HL-60 (cell line): ENCODE measurements around the gene RTL10.

Experiments used
- DNase-seq, 2 experiments: peaks; one replicate each; pipeline ENCODE4 v3.0.0-alpha.2; 2010 to 2020; ENCODE audit warnings: low read depth in 1 of 2, low spot score in 1 of 2
- H3K27ac ChIP-seq: fragments of 250-450 bp; sonication (Bioruptor Pico); replicated peaks from 2 replicates; pipeline ENCODE4 v1.5.1; 2020; ENCODE audit warnings: mild to moderate bottlenecking, moderate library complexity
- H3K27me3 ChIP-seq: fragments of 250-450 bp; sonication (Bioruptor Pico); 2 replicates; pipeline ENCODE4 v1.5.1; 2021; ENCODE audit warnings: mild to moderate bottlenecking, moderate library complexity; ENCODE audit not compliant: insufficient read depth, poor library complexity, severe bottlenecking
- H3K4me3 ChIP-seq: replicated peaks from 2 replicates; pipeline ENCODE4 v1.5.1; 2011; ENCODE audit warnings: mild to moderate bottlenecking, control low read depth, low read length; ENCODE audit not compliant: insufficient read depth
- CTCF ChIP-seq: IDR thresholded peaks from one replicate; pipeline ENCODE4 v1.5.1; 2011; ENCODE audit warnings: low read length, control low read depth, inconsistent platforms; ENCODE audit not compliant: insufficient read depth
- GABPA ChIP-seq: IDR thresholded peaks from 2 replicates; pipeline ENCODE4 v1.6.1; 2012; ENCODE audit warnings: low read depth
- POLR2AphosphoS5 ChIP-seq: IDR thresholded peaks from 2 replicates; pipeline ENCODE4 v1.6.1; 2012; ENCODE audit warnings: low read depth
- SPI1 ChIP-seq: IDR thresholded peaks from 2 replicates; pipeline ENCODE4 v1.6.1; 2012; ENCODE audit warnings: low read depth, mild to moderate bottlenecking, borderline replicate concordance
- TF ChIP-seq, protein P1 (sequence below): IDR thresholded peaks from 2 replicates; pipeline ENCODE4 v1.6.1; 2012; ENCODE audit warnings: low read depth; ENCODE audit not compliant: insufficient replicate concordance

The RTL10 gene

GRCh38 chr22:19903031-19903430 lies 48.4 kb upstream of the RTL10 start:
- Histone ChIP-seq H3K27me3 (no peaks in the 10 kb centered on the region), H3K27ac (no peak overlapping the region), H3K4me3 (no peak overlapping the region)
- TF ChIP-seq, protein P1, sequence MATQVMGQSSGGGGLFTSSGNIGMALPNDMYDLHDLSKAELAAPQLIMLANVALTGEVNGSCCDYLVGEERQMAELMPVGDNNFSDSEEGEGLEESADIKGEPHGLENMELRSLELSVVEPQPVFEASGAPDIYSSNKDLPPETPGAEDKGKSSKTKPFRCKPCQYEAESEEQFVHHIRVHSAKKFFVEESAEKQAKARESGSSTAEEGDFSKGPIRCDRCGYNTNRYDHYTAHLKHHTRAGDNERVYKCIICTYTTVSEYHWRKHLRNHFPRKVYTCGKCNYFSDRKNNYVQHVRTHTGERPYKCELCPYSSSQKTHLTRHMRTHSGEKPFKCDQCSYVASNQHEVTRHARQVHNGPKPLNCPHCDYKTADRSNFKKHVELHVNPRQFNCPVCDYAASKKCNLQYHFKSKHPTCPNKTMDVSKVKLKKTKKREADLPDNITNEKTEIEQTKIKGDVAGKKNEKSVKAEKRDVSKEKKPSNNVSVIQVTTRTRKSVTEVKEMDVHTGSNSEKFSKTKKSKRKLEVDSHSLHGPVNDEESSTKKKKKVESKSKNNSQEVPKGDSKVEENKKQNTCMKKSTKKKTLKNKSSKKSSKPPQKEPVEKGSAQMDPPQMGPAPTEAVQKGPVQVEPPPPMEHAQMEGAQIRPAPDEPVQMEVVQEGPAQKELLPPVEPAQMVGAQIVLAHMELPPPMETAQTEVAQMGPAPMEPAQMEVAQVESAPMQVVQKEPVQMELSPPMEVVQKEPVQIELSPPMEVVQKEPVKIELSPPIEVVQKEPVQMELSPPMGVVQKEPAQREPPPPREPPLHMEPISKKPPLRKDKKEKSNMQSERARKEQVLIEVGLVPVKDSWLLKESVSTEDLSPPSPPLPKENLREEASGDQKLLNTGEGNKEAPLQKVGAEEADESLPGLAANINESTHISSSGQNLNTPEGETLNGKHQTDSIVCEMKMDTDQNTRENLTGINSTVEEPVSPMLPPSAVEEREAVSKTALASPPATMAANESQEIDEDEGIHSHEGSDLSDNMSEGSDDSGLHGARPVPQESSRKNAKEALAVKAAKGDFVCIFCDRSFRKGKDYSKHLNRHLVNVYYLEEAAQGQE = no peak
- DNase-seq = no peak

GRCh38 chr22:19902245-19902715 lies 47.6 kb upstream of the RTL10 start:
- Histone ChIP-seq H3K27ac (no peak overlapping the region), H3K27me3 (no peaks in the 10 kb centered on the region), H3K4me3 (no peak overlapping the region)
- no peak for TF ChIP-seq CTCF
- no peak for TF ChIP-seq POLR2AphosphoS5
- TF ChIP-seq GABPA = no peak
- TF ChIP-seq SPI1 = no peak
- TF ChIP-seq, protein P1 = no peak
- no peak for DNase-seq

DNA sequence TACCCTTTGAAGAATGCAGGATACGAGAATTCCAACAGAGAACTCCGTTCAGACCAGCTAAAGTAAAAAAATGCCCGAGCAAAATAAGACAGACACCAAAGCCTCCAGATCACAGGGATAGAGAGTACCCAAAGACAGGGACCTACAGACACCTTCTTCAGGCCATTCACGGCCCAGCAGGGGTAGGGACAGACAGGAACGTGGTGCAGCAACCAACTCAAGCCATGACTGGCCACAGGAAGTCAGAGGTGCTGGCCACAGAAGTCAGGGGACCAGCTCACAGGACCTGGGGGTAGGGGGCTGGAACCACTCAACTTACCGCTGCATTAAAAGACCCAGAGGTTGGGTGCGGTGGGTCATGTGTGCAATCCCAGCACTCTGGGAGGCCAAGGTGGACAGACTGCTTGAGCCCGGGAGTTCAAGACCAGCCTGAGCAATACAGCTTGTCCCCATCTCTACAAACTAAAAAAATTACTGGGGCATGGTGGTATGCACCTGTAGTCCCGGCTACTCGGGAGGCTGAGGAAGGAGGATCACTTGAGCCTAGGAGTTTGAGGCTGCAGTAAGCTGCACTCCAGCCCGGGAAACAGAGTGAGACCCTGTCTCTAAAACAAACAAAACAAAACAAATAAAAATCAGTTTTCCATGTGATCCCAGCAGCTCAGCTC lies 47.0 kb upstream of the RTL10 start:
- H3K27ac ChIP-seq = no peak overlapping the region
- H3K4me3 ChIP-seq = no peak overlapping the region
- H3K27me3 ChIP-seq = no peaks in the 10 kb centered on the region
- no peak for DNase-seq
- TF ChIP-seq GABPA (no peak), POLR2AphosphoS5 (no peak), SPI1 (no peak), CTCF (no peak)
- TF ChIP-seq, protein P1 = no peak
